SK-N-SH (cell line): ENCODE measurements around the gene RGL1. TPM values are rescaled to one million over a fixed set of nuclear protein-coding genes. Genes with fewer than 3 reads are reported as not detected.

ENCODE experiments used
- CTCF ChIA-PET: fragments of 300-600, 350-600 bp; formaldehyde crosslinking; extraction: SDS; loops from one replicate; lab custom pipeline; 2021; lab: Yijun Ruan, JAX
- POLR2A ChIA-PET: fragments of 350-600 bp; sonication (Branson Sonifier 250); formaldehyde crosslinking; extraction: SDS; loops from one replicate; lab custom pipeline; 2020; ENCODE audit warnings: antibody characterized with exemption, inconsistent platforms; lab: Yijun Ruan, JAX
- DNase-seq: peaks from one replicate; pipeline ENCODE4 v3.0.0; 2012
- H2AFZ ChIP-seq: fragments of 200-600 bp; sonication (generic); 2 replicates; pipeline ENCODE4 v1.8.1; 2016; ENCODE audit warnings: antibody characterized with exemption, mild to moderate bottlenecking, low read depth
- H3F3A ChIP-seq: fragments of 200-600 bp; sonication (generic); replicated peaks from 2 replicates; pipeline ENCODE3; 2016; ENCODE audit warnings: antibody characterized with exemption, mild to moderate bottlenecking; ENCODE audit not compliant: insufficient read depth
- H3K27ac ChIP-seq, 2 experiments: fragments of 200-500 bp in 1 of 2; fragments of 200-600 bp in 1 of 2; sonication (Bioruptor generic) in 1 of 2; sonication (generic), shearing (Covaris generic) in 1 of 2; 2 replicates each; pipeline versions ENCODE4 v1.5.1 to v1.6.1; 2014 to 2016; ENCODE audit warnings: low read depth in 2 of 2, inconsistent platforms in 1 of 2, low read length in 1 of 2, mild to moderate bottlenecking in 1 of 2, mixed read lengths in 1 of 2
- H3K27me3 ChIP-seq: fragments of 200-600 bp; sonication (generic), shearing (Covaris generic); 2 replicates; pipeline ENCODE4 v1.6.1; 2016; ENCODE audit warnings: mixed run types; ENCODE audit not compliant: insufficient read depth
- H3K36me3 ChIP-seq, 2 experiments: fragments of 200-500 bp in 1 of 2; fragments of 200-600 bp in 1 of 2; sonication (Bioruptor generic) in 1 of 2; sonication (generic) in 1 of 2; replicated peaks in 1 of 2; 2 replicates each; pipeline versions ENCODE3 to v1.5.1; 2014 to 2016; ENCODE audit warnings: low read length in 1 of 2, mild to moderate bottlenecking in 1 of 2; ENCODE audit not compliant: insufficient read depth in 2 of 2, control insufficient read depth in 1 of 2
- H3K4me1 ChIP-seq, 2 experiments: fragments of 200-500 bp in 1 of 2; fragments of 200-600 bp in 1 of 2; sonication (Bioruptor generic) in 1 of 2; sonication (generic), shearing (Covaris generic) in 1 of 2; 2 replicates each; pipeline versions ENCODE4 v1.5.1 to v1.6.1; 2014 to 2016; ENCODE audit warnings: low read depth in 1 of 2, low read length in 1 of 2, mixed run types in 1 of 2; ENCODE audit not compliant: insufficient read depth in 2 of 2, control insufficient read depth in 1 of 2
- H3K4me2 ChIP-seq: fragments of 200-600 bp; sonication (generic), shearing (Covaris generic); 2 replicates; pipeline ENCODE4 v1.6.1; 2017; ENCODE audit warnings: mixed run types
- H3K4me3 ChIP-seq, 2 experiments: fragments of 200-500 bp in 1 of 2; fragments of 200-600 bp in 1 of 2; sonication (Bioruptor generic) in 1 of 2; sonication (generic), shearing (Covaris generic) in 1 of 2; 2 replicates each; pipeline versions ENCODE4 v1.5.1 to v1.8.1; 2014 to 2016; ENCODE audit warnings: low read depth in 2 of 2, inconsistent platforms in 1 of 2, low read length in 1 of 2, mild to moderate bottlenecking in 1 of 2, mixed read lengths in 1 of 2, moderate library complexity in 1 of 2
- H3K79me2 ChIP-seq: fragments of 200-600 bp; sonication (generic); 2 replicates; pipeline ENCODE4 v1.8.1; 2017; ENCODE audit warnings: mild to moderate bottlenecking; ENCODE audit not compliant: insufficient read depth
- H3K9ac ChIP-seq: fragments of 200-600 bp; sonication (generic); 2 replicates; pipeline ENCODE4 v1.6.1; 2017; ENCODE audit warnings: mixed run types
- H3K9me2 ChIP-seq: fragments of 200-600 bp; sonication (generic); 2 replicates; pipeline ENCODE4 v1.6.1; 2017; ENCODE audit warnings: mixed run types
- H3K9me3 ChIP-seq: fragments of 200-600 bp; sonication (generic); 2 replicates; pipeline ENCODE4 v1.6.1; 2017; ENCODE audit warnings: mixed run types, mild to moderate bottlenecking, moderate library complexity
- H4K20me1 ChIP-seq: fragments of 200-600 bp; sonication (generic); 2 replicates; pipeline ENCODE4 v1.6.1; 2017; ENCODE audit warnings: mild to moderate bottlenecking, mixed run types; ENCODE audit not compliant: insufficient read depth
- CHD2 ChIP-seq: fragments of 150-350 bp; IDR thresholded peaks from 2 replicates; pipeline ENCODE4 v1.6.1; 2018; ENCODE audit warnings: low read length; ENCODE audit not compliant: partially characterized antibody
- ELF1 ChIP-seq: IDR thresholded peaks from 2 replicates; pipeline ENCODE4 v1.4.0; 2012
- EZH2phosphoT487 ChIP-seq: fragments of 200-600 bp; sonication (generic); IDR thresholded peaks from 2 replicates; pipeline ENCODE4 v1.6.1; 2017; ENCODE audit warnings: low read depth, mixed run types, mild to moderate bottlenecking, antibody characterized with exemption, moderate library complexity, borderline replicate concordance
- FOSL2 ChIP-seq: IDR thresholded peaks from 2 replicates; pipeline ENCODE4 v1.4.0; 2012; ENCODE audit warnings: low read depth, mild to moderate bottlenecking, moderate library complexity, borderline replicate concordance
- FOXJ3 ChIP-seq: sonication (generic); formaldehyde crosslinking; IDR thresholded peaks from 2 replicates; pipeline ENCODE4 v1.5.1; 2020; ENCODE audit warnings: mild to moderate bottlenecking, missing genetic modification reagents
- JUND ChIP-seq: IDR thresholded peaks from 2 replicates; pipeline ENCODE4 v1.4.0; 2012
- NFIC ChIP-seq: IDR thresholded peaks from 2 replicates; pipeline ENCODE4 v1.4.0; 2012; ENCODE audit warnings: borderline replicate concordance
- NRF1 ChIP-seq: IDR thresholded peaks from 2 replicates; pipeline ENCODE4 v1.6.1; 2012; ENCODE audit warnings: low read depth, mild to moderate bottlenecking, low read length
- POLR2AphosphoS5 ChIP-seq: IDR thresholded peaks from 2 replicates; pipeline ENCODE4 v1.6.1; 2012; ENCODE audit warnings: low read depth, low read length
- RCOR1 ChIP-seq: fragments of 150-350 bp; IDR thresholded peaks from 2 replicates; pipeline ENCODE4 v1.6.1; 2017; ENCODE audit warnings: antibody characterized with exemption, low read length
- SIN3A ChIP-seq: IDR thresholded peaks from 2 replicates; pipeline ENCODE4 v1.6.1; 2012; ENCODE audit warnings: low read depth, mild to moderate bottlenecking, low read length, moderate library complexity, borderline replicate concordance
- TEAD4 ChIP-seq: IDR thresholded peaks from 2 replicates; pipeline ENCODE4 v1.4.0; 2012; ENCODE audit warnings: mild to moderate bottlenecking, borderline replicate concordance; ENCODE audit not compliant: insufficient read depth
- ZBTB33 ChIP-seq: IDR thresholded peaks from 2 replicates; pipeline ENCODE4 v1.4.0; 2012; ENCODE audit warnings: low read depth, borderline replicate concordance
- WGBS: methylation state at CpG from one replicate; pipeline ENCODE4 v1.1.6; 2017; ENCODE audit warnings: low lambda C conversion rate; 5-methylcytosine and 5-hydroxymethylcytosine counted together
- polyA plus RNA-seq, 3 experiments: library from polyadenylated mRNA; depleted of rRNA; stranded (reverse); fragments of >200 nt; gene quantifications; 2 replicates each; pipeline ENCODE4 v1.2.3, GENCODE V29; 2012
- TF ChIP-seq, protein P1 (sequence below): fragments of 150-350 bp; IDR thresholded peaks from 2 replicates; pipeline ENCODE4 v1.6.1; 2016; ENCODE audit warnings: mild to moderate bottlenecking, low read depth, low read length
- TF ChIP-seq, protein P2 (sequence below): IDR thresholded peaks from 2 replicates; pipeline ENCODE4 v1.6.1; 2012; ENCODE audit warnings: mild to moderate bottlenecking, low read depth, low read length, moderate library complexity
- TF ChIP-seq, protein P3 (sequence below): IDR thresholded peaks from 2 replicates; pipeline ENCODE4 v1.4.0; 2012; ENCODE audit warnings: low read depth, borderline replicate concordance
- TF ChIP-seq, protein P4 (sequence below): IDR thresholded peaks from 2 replicates; pipeline ENCODE4; 2012

RGL1 gene
- polyA plus RNA-seq, 1 of the 3 experiments (the other 2 are of a cell fraction), result 8.3 TPM

- no peaks in the 10 kb centered on the region for H3K79me2 ChIP-seq
- no peaks in the 10 kb centered on the region for H3F3A ChIP-seq
- DNase-seq, result no peak
- no peaks in the 10 kb centered on the region for H4K20me1 ChIP-seq
- H3K9ac ChIP-seq, result no peak overlapping the region
- ChIA-PET POLR2A (no interaction called here), CTCF (interaction anchor here (1.0 to 2.4 kb wide), 5 partner anchors 17 to 242 kb away, joined by 3 to 12 read pairs (median 4); no protein-coding TSS in a partner anchor)
- H3K4me1 ChIP-seq, result peaks cover 0 to 12% of the 10 kb centered on the region in 2 experiments; a peak in 2 of 4 replicates
- peaks cover 30 to 74% of the 10 kb centered on the region in 2 experiments for H3K36me3 ChIP-seq
- 67% methylated on average over 2 of the region's 2 CpGs for WGBS
- no peak overlapping the region for H3K27ac ChIP-seq
- H2AFZ ChIP-seq, result no peak overlapping the region
- H3K4me2 ChIP-seq, result no peak overlapping the region
- TF ChIP-seq NFIC (no peak), JUND (no peak), FOSL2 (no peak), RCOR1 (no peak), CHD2 (no peak), FOXJ3 (CRISPR knock-in tag) (no peak), EZH2phosphoT487 (no peak)
- TF ChIP-seq, protein P1, sequence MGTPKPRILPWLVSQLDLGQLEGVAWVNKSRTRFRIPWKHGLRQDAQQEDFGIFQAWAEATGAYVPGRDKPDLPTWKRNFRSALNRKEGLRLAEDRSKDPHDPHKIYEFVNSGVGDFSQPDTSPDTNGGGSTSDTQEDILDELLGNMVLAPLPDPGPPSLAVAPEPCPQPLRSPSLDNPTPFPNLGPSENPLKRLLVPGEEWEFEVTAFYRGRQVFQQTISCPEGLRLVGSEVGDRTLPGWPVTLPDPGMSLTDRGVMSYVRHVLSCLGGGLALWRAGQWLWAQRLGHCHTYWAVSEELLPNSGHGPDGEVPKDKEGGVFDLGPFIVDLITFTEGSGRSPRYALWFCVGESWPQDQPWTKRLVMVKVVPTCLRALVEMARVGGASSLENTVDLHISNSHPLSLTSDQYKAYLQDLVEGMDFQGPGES, result no peak
- TF ChIP-seq, protein P2, sequence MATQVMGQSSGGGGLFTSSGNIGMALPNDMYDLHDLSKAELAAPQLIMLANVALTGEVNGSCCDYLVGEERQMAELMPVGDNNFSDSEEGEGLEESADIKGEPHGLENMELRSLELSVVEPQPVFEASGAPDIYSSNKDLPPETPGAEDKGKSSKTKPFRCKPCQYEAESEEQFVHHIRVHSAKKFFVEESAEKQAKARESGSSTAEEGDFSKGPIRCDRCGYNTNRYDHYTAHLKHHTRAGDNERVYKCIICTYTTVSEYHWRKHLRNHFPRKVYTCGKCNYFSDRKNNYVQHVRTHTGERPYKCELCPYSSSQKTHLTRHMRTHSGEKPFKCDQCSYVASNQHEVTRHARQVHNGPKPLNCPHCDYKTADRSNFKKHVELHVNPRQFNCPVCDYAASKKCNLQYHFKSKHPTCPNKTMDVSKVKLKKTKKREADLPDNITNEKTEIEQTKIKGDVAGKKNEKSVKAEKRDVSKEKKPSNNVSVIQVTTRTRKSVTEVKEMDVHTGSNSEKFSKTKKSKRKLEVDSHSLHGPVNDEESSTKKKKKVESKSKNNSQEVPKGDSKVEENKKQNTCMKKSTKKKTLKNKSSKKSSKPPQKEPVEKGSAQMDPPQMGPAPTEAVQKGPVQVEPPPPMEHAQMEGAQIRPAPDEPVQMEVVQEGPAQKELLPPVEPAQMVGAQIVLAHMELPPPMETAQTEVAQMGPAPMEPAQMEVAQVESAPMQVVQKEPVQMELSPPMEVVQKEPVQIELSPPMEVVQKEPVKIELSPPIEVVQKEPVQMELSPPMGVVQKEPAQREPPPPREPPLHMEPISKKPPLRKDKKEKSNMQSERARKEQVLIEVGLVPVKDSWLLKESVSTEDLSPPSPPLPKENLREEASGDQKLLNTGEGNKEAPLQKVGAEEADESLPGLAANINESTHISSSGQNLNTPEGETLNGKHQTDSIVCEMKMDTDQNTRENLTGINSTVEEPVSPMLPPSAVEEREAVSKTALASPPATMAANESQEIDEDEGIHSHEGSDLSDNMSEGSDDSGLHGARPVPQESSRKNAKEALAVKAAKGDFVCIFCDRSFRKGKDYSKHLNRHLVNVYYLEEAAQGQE, result no peak
- no peaks in the 10 kb centered on the region for H3K9me3 ChIP-seq
- H3K27me3 ChIP-seq, result no peaks in the 10 kb centered on the region
- H3K4me3 ChIP-seq, result no peak overlapping the region
- no peaks in the 10 kb centered on the region for H3K9me2 ChIP-seq
Measured at GRCh38 chr1:183898001-183898396, 93.1 kb downstream of the RGL1 start.

DNA sequence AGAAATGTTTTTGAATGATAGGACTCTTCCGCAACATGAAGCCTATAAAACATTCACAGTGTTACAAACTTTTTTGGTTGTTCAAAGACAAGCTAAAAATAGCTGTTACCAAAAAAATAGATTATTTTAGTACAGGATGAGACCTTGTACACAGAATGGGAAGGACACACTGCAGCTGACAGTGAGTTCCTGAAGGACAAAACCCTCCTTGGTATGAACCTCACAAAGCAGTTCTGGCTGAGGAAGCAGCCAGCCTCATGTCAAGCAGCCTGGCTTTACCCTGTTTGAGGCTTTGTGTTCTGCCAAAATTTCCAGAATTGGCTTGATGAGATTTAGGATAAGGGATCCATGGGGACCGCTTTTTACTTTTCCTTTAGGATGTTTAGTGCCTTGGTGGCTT is 93.7 kb downstream of the RGL1 start:
- DNase-seq, result no peak
- no peaks in the 10 kb centered on the region for H3K9me3 ChIP-seq
- no peak overlapping the region for H3K9ac ChIP-seq
- H3K4me3 ChIP-seq, result no peak overlapping the region
- ChIA-PET CTCF (interaction anchor here (0.7 to 2.4 kb wide), 4 partner anchors 17 to 245 kb away, joined by 3 to 12 read pairs (median 6); partner anchors contain the start of gene APOBEC4), POLR2A (no interaction called here)
- no peaks in the 10 kb centered on the region for H3K27me3 ChIP-seq
- no peak overlapping the region for H3K27ac ChIP-seq
- no peaks in the 10 kb centered on the region for H3K79me2 ChIP-seq
- no peak overlapping the region for H3K4me2 ChIP-seq
- no peak overlapping the region for H2AFZ ChIP-seq
- no peaks in the 10 kb centered on the region for H4K20me1 ChIP-seq
- 79% methylated on average over 2 of the region's 2 CpGs for WGBS
- peaks cover 30 to 75% of the 10 kb centered on the region in 2 experiments for H3K36me3 ChIP-seq
- H3K4me1 ChIP-seq, result peaks cover 0 to 9% of the 10 kb centered on the region in 2 experiments; a peak in 2 of 4 replicates
- H3K9me2 ChIP-seq, result no peaks in the 10 kb centered on the region
- H3F3A ChIP-seq, result no peaks in the 10 kb centered on the region
- TF ChIP-seq, protein P1, result no peak
- no peak for TF ChIP-seq CHD2
- TF ChIP-seq NRF1, result no peak
- TF ChIP-seq SIN3A, result no peak
- no peak for TF ChIP-seq FOSL2
- TF ChIP-seq ELF1, result no peak
- TF ChIP-seq ZBTB33, result no peak
- TF ChIP-seq, protein P3, sequence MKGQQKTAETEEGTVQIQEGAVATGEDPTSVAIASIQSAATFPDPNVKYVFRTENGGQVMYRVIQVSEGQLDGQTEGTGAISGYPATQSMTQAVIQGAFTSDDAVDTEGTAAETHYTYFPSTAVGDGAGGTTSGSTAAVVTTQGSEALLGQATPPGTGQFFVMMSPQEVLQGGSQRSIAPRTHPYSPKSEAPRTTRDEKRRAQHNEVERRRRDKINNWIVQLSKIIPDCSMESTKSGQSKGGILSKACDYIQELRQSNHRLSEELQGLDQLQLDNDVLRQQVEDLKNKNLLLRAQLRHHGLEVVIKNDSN, result no peak
- no peak for TF ChIP-seq RCOR1
- TF ChIP-seq POLR2AphosphoS5, result no peak
- TF ChIP-seq NFIC, result no peak
- TF ChIP-seq, protein P4, sequence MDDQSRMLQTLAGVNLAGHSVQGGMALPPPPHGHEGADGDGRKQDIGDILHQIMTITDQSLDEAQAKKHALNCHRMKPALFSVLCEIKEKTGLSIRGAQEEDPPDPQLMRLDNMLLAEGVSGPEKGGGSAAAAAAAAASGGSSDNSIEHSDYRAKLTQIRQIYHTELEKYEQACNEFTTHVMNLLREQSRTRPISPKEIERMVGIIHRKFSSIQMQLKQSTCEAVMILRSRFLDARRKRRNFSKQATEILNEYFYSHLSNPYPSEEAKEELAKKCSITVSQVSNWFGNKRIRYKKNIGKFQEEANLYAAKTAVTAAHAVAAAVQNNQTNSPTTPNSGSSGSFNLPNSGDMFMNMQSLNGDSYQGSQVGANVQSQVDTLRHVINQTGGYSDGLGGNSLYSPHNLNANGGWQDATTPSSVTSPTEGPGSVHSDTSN, result no peak
- TF ChIP-seq TEAD4, result no peak
- no peak for TF ChIP-seq JUND
